Mesendoderm (in vitro differentiated cells): ENCODE results near the gene UQCRQ.

Experiments
- DNase-seq: peaks from one replicate; pipeline ENCODE4 v3.0.0; 2013
- H2AK5ac ChIP-seq: 2 replicates; pipeline ENCODE4 v1.6.1; 2013; ENCODE audit warnings: low read length, inconsistent platforms
- H2BK120ac ChIP-seq: 2 replicates; pipeline ENCODE4 v1.6.1; 2013; ENCODE audit warnings: low read depth, mild to moderate bottlenecking, low read length, moderate library complexity, mixed read lengths
- H2BK15ac ChIP-seq: replicated peaks from 2 replicates; pipeline ENCODE4 v1.6.1; 2013; ENCODE audit warnings: low read depth, mild to moderate bottlenecking, moderate library complexity
- H2BK5ac ChIP-seq: 2 replicates; pipeline ENCODE4 v1.6.1; 2013; ENCODE audit warnings: low read length, inconsistent platforms
- H3K18ac ChIP-seq: 2 replicates; pipeline ENCODE4 v1.6.1; 2013; ENCODE audit warnings: mild to moderate bottlenecking, low read length, mixed read lengths
- H3K23ac ChIP-seq: one replicate; pipeline ENCODE4 v1.6.1; 2013; ENCODE audit warnings: low read length
- H3K27ac ChIP-seq: 2 replicates; pipeline ENCODE4 v1.5.1; 2013; ENCODE audit warnings: low read depth, mild to moderate bottlenecking, inconsistent platforms, low read length, moderate library complexity
- H3K27me3 ChIP-seq: 2 replicates; pipeline ENCODE4 v1.6.1; 2013; ENCODE audit warnings: low read length, control low read depth, mild to moderate bottlenecking, inconsistent platforms; ENCODE audit not compliant: insufficient read depth, poor library complexity
- H3K36me3 ChIP-seq: 2 replicates; pipeline ENCODE4 v1.6.1; 2013; ENCODE audit warnings: low read length, inconsistent platforms; ENCODE audit not compliant: control insufficient read depth, insufficient read depth
- H3K4ac ChIP-seq: one replicate; pipeline ENCODE4 v1.6.1; 2013; ENCODE audit warnings: low read depth, mild to moderate bottlenecking, low read length, moderate library complexity
- H3K4me1 ChIP-seq: 2 replicates; pipeline ENCODE4 v1.6.1; 2013; ENCODE audit warnings: low read depth, low read length, inconsistent platforms; ENCODE audit not compliant: control insufficient read depth
- H3K4me2 ChIP-seq: 2 replicates; pipeline ENCODE4 v1.6.1; 2013; ENCODE audit warnings: low read length
- H3K4me3 ChIP-seq: 2 replicates; pipeline ENCODE4 v1.5.1; 2013; ENCODE audit warnings: mild to moderate bottlenecking, low read length
- H3K56ac ChIP-seq: one replicate; pipeline ENCODE4 v1.6.1; 2013; ENCODE audit warnings: low read length
- H3K79me1 ChIP-seq: 2 replicates; pipeline ENCODE4 v1.6.1; 2013; ENCODE audit warnings: low read length, inconsistent platforms
- H3K79me2 ChIP-seq: 2 replicates; pipeline ENCODE4 v1.6.1; 2013; ENCODE audit warnings: mild to moderate bottlenecking, low read length; ENCODE audit not compliant: control insufficient read depth, insufficient read depth
- H3K9ac ChIP-seq: 2 replicates; pipeline ENCODE4 v1.6.1; 2013; ENCODE audit warnings: low read length, inconsistent platforms
- H4K5ac ChIP-seq: one replicate; pipeline ENCODE4 v1.6.1; 2013; ENCODE audit warnings: low read length
- H4K8ac ChIP-seq: one replicate; pipeline ENCODE4 v1.6.1; 2013; ENCODE audit warnings: low read depth, mild to moderate bottlenecking, control low read depth, low read length, moderate library complexity
- WGBS: extraction: QIAGEN DNeasy Blood & Tissue Kit; methylation state at CpG from one replicate; pipeline ENCODE4 v1.1.7; 2013; ENCODE audit warnings: low lambda C conversion rate, missing lambda C conversion rate; ENCODE audit not compliant: insufficient coverage; ENCODE audit errors: extremely low coverage; 5-methylcytosine and 5-hydroxymethylcytosine counted together

Gene UQCRQ

GRCh38 chr5:132830436-132831094, 35.9 kb upstream of the UQCRQ start, which contains the start of gene SHROOM1:
Gene SHROOM1, minus strand, starts transcription at chr5:132830647. Its CDS starts 4,507 bp downstream, at chr5:132826140.
- H4K5ac ChIP-seq: no peak within 1 kb of the TSS
- WGBS: no CpG with 5 or more reads among the region's 78 CpGs
- no peak within 1 kb of the TSS for H2AK5ac ChIP-seq
- H3K79me2 ChIP-seq: no peaks in the 10 kb centered on the region
- no peaks in the 10 kb centered on the region for H3K79me1 ChIP-seq
- H4K8ac ChIP-seq: no peak within 1 kb of the TSS
- H2BK15ac ChIP-seq: no peak within 1 kb of the TSS
- peak within 1 kb of the TSS; percentile 88 for H3K56ac ChIP-seq
- H3K4me2 ChIP-seq: peak within 1 kb of the TSS; percentile 45
- peaks cover 1% of the 10 kb centered on the region for H3K4me1 ChIP-seq
- no peaks in the 10 kb centered on the region for H3K36me3 ChIP-seq
- no peak within 1 kb of the TSS for H2BK120ac ChIP-seq
- H3K27me3 ChIP-seq: peaks cover 17% of the 10 kb centered on the region
- H3K18ac ChIP-seq: peak within 1 kb of the TSS; percentile 40
- peak within 1 kb of the TSS; percentile 40 for H3K4me3 ChIP-seq
- peak; percentile 69 for DNase-seq
- H3K4ac ChIP-seq: no peak within 1 kb of the TSS
- H3K27ac ChIP-seq: no peak within 1 kb of the TSS
- H2BK5ac ChIP-seq: no peak within 1 kb of the TSS
- no peak within 1 kb of the TSS for H3K23ac ChIP-seq
- H3K9ac ChIP-seq: peak within 1 kb of the TSS; percentile 69

- Histone ChIP-seq H2BK15ac (no peak overlapping the region), H3K79me1 (no peaks in the 10 kb centered on the region), H3K4ac (no peak overlapping the region), H3K27ac (no peak overlapping the region), H3K23ac (no peak overlapping the region), H3K4me2 (peak overlapping the region; percentile 18), H3K56ac (peak overlapping the region; percentile 88), H3K18ac (no peak overlapping the region), H3K4me1 (peaks cover 1% of the 10 kb centered on the region), H3K27me3 (peaks cover 17% of the 10 kb centered on the region), H4K8ac (no peak overlapping the region), H3K79me2 (no peaks in the 10 kb centered on the region), H3K9ac (peak overlapping the region; percentile 69), H3K4me3 (no peak overlapping the region), H4K5ac (no peak overlapping the region), H2AK5ac (no peak overlapping the region), H2BK120ac (no peak overlapping the region), H3K36me3 (no peaks in the 10 kb centered on the region), H2BK5ac (no peak overlapping the region)
- no CpG with 5 or more reads among the region's 15 CpGs for WGBS
- DNase-seq: no peak
Measured at GRCh38 chr5:132831095-132831860, 35.2 kb upstream of the UQCRQ start.

GRCh38 chr5:132832612-132833011, 33.8 kb upstream of the UQCRQ start:
- Histone ChIP-seq H2BK5ac (no peak overlapping the region), H3K4me3 (no peak overlapping the region), H2BK15ac (no peak overlapping the region), H3K27ac (no peak overlapping the region), H3K4ac (no peak overlapping the region), H2AK5ac (no peak overlapping the region), H3K18ac (no peak overlapping the region), H3K9ac (no peak overlapping the region), H3K56ac (no peak overlapping the region), H3K23ac (no peak overlapping the region), H2BK120ac (no peak overlapping the region), H3K4me1 (peaks cover 1% of the 10 kb centered on the region), H3K79me1 (no peaks in the 10 kb centered on the region), H4K5ac (no peak overlapping the region), H3K36me3 (no peaks in the 10 kb centered on the region), H3K4me2 (no peak overlapping the region), H4K8ac (no peak overlapping the region), H3K27me3 (peaks cover 12% of the 10 kb centered on the region), H3K79me2 (no peaks in the 10 kb centered on the region)
- no peak for DNase-seq
- no CpG with 5 or more reads among the region's 5 CpGs for WGBS

- no peak overlapping the region for H3K23ac ChIP-seq
- no peak overlapping the region for H3K18ac ChIP-seq
- H4K5ac ChIP-seq: no peak overlapping the region
- H3K4ac ChIP-seq: no peak overlapping the region
- H4K8ac ChIP-seq: no peak overlapping the region
- no peak overlapping the region for H2BK5ac ChIP-seq
- no peak overlapping the region for H2BK15ac ChIP-seq
- no CpG with 5 or more reads among the region's 3 CpGs for WGBS
- H3K79me2 ChIP-seq: no peaks in the 10 kb centered on the region
- peaks cover 1% of the 10 kb centered on the region for H3K4me1 ChIP-seq
- no peak overlapping the region for H3K56ac ChIP-seq
- no peak overlapping the region for H3K27ac ChIP-seq
- H3K36me3 ChIP-seq: no peaks in the 10 kb centered on the region
- no peak overlapping the region for H2AK5ac ChIP-seq
- no peak for DNase-seq
- H3K79me1 ChIP-seq: no peaks in the 10 kb centered on the region
- no peak overlapping the region for H3K4me3 ChIP-seq
- peaks cover 2% of the 10 kb centered on the region for H3K27me3 ChIP-seq
- no peak overlapping the region for H3K4me2 ChIP-seq
- H3K9ac ChIP-seq: no peak overlapping the region
- H2BK120ac ChIP-seq: no peak overlapping the region
Measured at GRCh38 chr5:132834057-132834456, 32.4 kb upstream of the UQCRQ start.

GRCh38 chr5:132836852-132837251, 29.6 kb upstream of the UQCRQ start:
- no peak overlapping the region for H3K4ac ChIP-seq
- H3K4me3 ChIP-seq: no peak overlapping the region
- H3K4me2 ChIP-seq: no peak overlapping the region
- no peaks in the 10 kb centered on the region for H3K27me3 ChIP-seq
- H3K56ac ChIP-seq: no peak overlapping the region
- no peak overlapping the region for H3K18ac ChIP-seq
- no peak overlapping the region for H3K9ac ChIP-seq
- no peak overlapping the region for H3K27ac ChIP-seq
- no peak for DNase-seq
- no peak overlapping the region for H2BK120ac ChIP-seq
- H3K79me2 ChIP-seq: no peaks in the 10 kb centered on the region
- no peak overlapping the region for H2BK15ac ChIP-seq
- no peak overlapping the region for H2AK5ac ChIP-seq
- no peak overlapping the region for H4K5ac ChIP-seq
- no peaks in the 10 kb centered on the region for H3K4me1 ChIP-seq
- H4K8ac ChIP-seq: no peak overlapping the region
- H3K36me3 ChIP-seq: no peaks in the 10 kb centered on the region
- H2BK5ac ChIP-seq: no peak overlapping the region
- H3K79me1 ChIP-seq: no peaks in the 10 kb centered on the region
- H3K23ac ChIP-seq: no peak overlapping the region
- no CpG with 5 or more reads among the region's 1 CpG for WGBS
